Hepatocyte (in vitro differentiated cells): ENCODE data around the gene CCDC91. TPM values are rescaled to one million over a fixed set of nuclear protein-coding genes. Genes with fewer than 3 reads are reported as not detected.

Experiments
- DNase-seq: peaks from one replicate; pipeline ENCODE4 v3.0.0-alpha.2; 2016; ENCODE audit warnings: low spot score
- H2AFZ ChIP-seq: fragments of 200-600 bp; sonication (generic); 2 replicates; pipeline ENCODE4 v1.6.0; 2016; ENCODE audit warnings: antibody characterized with exemption, mild to moderate bottlenecking
- H3K27ac ChIP-seq: fragments of 200-600 bp; sonication (generic); 2 replicates; pipeline ENCODE4 v1.5.1; 2016; ENCODE audit warnings: mild to moderate bottlenecking
- H3K27me3 ChIP-seq: fragments of 200-600 bp; sonication (generic); 2 replicates; pipeline ENCODE4 v1.6.1; 2016
- H3K36me3 ChIP-seq: fragments of 200-600 bp; sonication (generic); replicated peaks from 2 replicates; pipeline ENCODE4 v1.5.1; 2016; ENCODE audit warnings: low read depth; ENCODE audit not compliant: insufficient read depth
- H3K4me1 ChIP-seq: fragments of 200-600 bp; sonication (generic); 2 replicates; pipeline ENCODE4 v1.5.1; 2016; ENCODE audit warnings: mild to moderate bottlenecking, moderate library complexity; ENCODE audit not compliant: insufficient read depth
- H3K4me2 ChIP-seq: fragments of 200-600 bp; sonication (generic); 2 replicates; pipeline ENCODE4 v1.6.0; 2016
- H3K4me3 ChIP-seq: fragments of 200-600 bp; sonication (generic); 2 replicates; pipeline ENCODE4 v1.5.1; 2016; ENCODE audit warnings: mild to moderate bottlenecking
- H3K79me2 ChIP-seq: fragments of 200-600 bp; sonication (generic); 2 replicates; pipeline ENCODE4 v1.6.0; 2017; ENCODE audit warnings: mild to moderate bottlenecking
- H3K9me2 ChIP-seq: fragments of 200-600 bp; sonication (generic); replicated peaks from 2 replicates; pipeline ENCODE4 v1.6.0; 2017; ENCODE audit warnings: mild to moderate bottlenecking; ENCODE audit not compliant: insufficient read depth
- H3K9me3 ChIP-seq: fragments of 200-600 bp; sonication (generic); 2 replicates; pipeline ENCODE4 v1.5.1; 2016; ENCODE audit warnings: low read depth, mild to moderate bottlenecking
- H4K20me1 ChIP-seq: fragments of 200-600 bp; sonication (generic); 2 replicates; pipeline ENCODE4 v1.6.0; 2016; ENCODE audit warnings: mild to moderate bottlenecking; ENCODE audit not compliant: insufficient read depth, poor library complexity, severe bottlenecking
- EZH2 ChIP-seq: fragments of 200-600 bp; sonication (generic); IDR thresholded peaks from 2 replicates; pipeline ENCODE4 v1.6.1; 2016; ENCODE audit warnings: antibody characterized with exemption, mild to moderate bottlenecking, borderline replicate concordance
- EZH2phosphoT487 ChIP-seq: fragments of 200-600 bp; sonication (generic); IDR thresholded peaks from one replicate; pipeline ENCODE4 v1.6.1; 2018; ENCODE audit warnings: antibody characterized with exemption, mild to moderate bottlenecking, low read depth, moderate library complexity; ENCODE audit not compliant: unreplicated experiment, severe bottlenecking
- WGBS: methylation state at CpG from one replicate; pipeline ENCODE4 v1.1.6; 2016; ENCODE audit warnings: low lambda C conversion rate; ENCODE audit errors: missing lambda C conversion rate; 5-methylcytosine and 5-hydroxymethylcytosine counted together
- polyA plus RNA-seq: library from polyadenylated mRNA; unstranded; fragments of >200 nt; fragmentation: Nextera tagmentation; extraction: Ambion mirVana; gene quantifications from 2 replicates; pipeline ENCODE4 v1.2.1, GENCODE V29; 2016
- total RNA-seq: library from RNA; depleted of rRNA; stranded (reverse); fragments of >200 nt; gene quantifications from 2 replicates; pipeline ENCODE4 v1.2.3, GENCODE V29; 2014
- TF ChIP-seq, protein P1 (sequence below): fragments of 200-600 bp; sonication (generic); IDR thresholded peaks from 2 replicates; pipeline ENCODE4 v1.5.1; 2016; ENCODE audit warnings: antibody characterized with exemption, mild to moderate bottlenecking; ENCODE audit not compliant: poor library complexity

CCDC91 gene
- total and polyA plus RNA-seq, 2 experiments from 2014 or later, result 14.2 to 15.1 TPM

- no peaks in the 10 kb centered on the region for H3K79me2 ChIP-seq
- H2AFZ ChIP-seq, result no peak overlapping the region
- no peak overlapping the region for H3K4me3 ChIP-seq
- no peaks in the 10 kb centered on the region for H3K27me3 ChIP-seq
- H3K4me1 ChIP-seq, result no peaks in the 10 kb centered on the region
- no peak overlapping the region for H3K4me2 ChIP-seq
- no peaks in the 10 kb centered on the region for H3K36me3 ChIP-seq
- TF ChIP-seq, protein P1, sequence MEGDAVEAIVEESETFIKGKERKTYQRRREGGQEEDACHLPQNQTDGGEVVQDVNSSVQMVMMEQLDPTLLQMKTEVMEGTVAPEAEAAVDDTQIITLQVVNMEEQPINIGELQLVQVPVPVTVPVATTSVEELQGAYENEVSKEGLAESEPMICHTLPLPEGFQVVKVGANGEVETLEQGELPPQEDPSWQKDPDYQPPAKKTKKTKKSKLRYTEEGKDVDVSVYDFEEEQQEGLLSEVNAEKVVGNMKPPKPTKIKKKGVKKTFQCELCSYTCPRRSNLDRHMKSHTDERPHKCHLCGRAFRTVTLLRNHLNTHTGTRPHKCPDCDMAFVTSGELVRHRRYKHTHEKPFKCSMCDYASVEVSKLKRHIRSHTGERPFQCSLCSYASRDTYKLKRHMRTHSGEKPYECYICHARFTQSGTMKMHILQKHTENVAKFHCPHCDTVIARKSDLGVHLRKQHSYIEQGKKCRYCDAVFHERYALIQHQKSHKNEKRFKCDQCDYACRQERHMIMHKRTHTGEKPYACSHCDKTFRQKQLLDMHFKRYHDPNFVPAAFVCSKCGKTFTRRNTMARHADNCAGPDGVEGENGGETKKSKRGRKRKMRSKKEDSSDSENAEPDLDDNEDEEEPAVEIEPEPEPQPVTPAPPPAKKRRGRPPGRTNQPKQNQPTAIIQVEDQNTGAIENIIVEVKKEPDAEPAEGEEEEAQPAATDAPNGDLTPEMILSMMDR, result no peak
- TF ChIP-seq EZH2, result no peak
- TF ChIP-seq EZH2phosphoT487, result no peak
- H3K9me3 ChIP-seq, result no peaks in the 10 kb centered on the region
- no peaks in the 10 kb centered on the region for H4K20me1 ChIP-seq
- no peaks in the 10 kb centered on the region for H3K9me2 ChIP-seq
- H3K27ac ChIP-seq, result no peak overlapping the region
- 40% methylated on average over 4 of the region's 4 CpGs for WGBS
- no peak for DNase-seq
These were observed 360.8 kb downstream of the CCDC91 start for GRCh38 chr12:28550757-28551704.

- DNase-seq, result no peak
- no peaks in the 10 kb centered on the region for H3K27me3 ChIP-seq
- no peaks in the 10 kb centered on the region for H3K36me3 ChIP-seq
- 94% methylated on average over 4 of the region's 4 CpGs for WGBS
- H3K27ac ChIP-seq, result no peak overlapping the region
- H3K4me2 ChIP-seq, result no peak overlapping the region
- no peaks in the 10 kb centered on the region for H3K9me3 ChIP-seq
- no peaks in the 10 kb centered on the region for H4K20me1 ChIP-seq
- H3K79me2 ChIP-seq, result no peaks in the 10 kb centered on the region
- TF ChIP-seq, protein P1, result no peak
- TF ChIP-seq EZH2, result no peak
- TF ChIP-seq EZH2phosphoT487, result no peak
- no peak overlapping the region for H2AFZ ChIP-seq
- H3K4me1 ChIP-seq, result no peaks in the 10 kb centered on the region
- H3K9me2 ChIP-seq, result no peaks in the 10 kb centered on the region
- H3K4me3 ChIP-seq, result no peak overlapping the region
These were observed 362.2 kb downstream of the CCDC91 start for GRCh38 chr12:28552251-28552970.

- Histone ChIP-seq H3K27me3 (no peaks in the 10 kb centered on the region), H3K9me3 (no peaks in the 10 kb centered on the region), H3K9me2 (no peaks in the 10 kb centered on the region), H4K20me1 (no peaks in the 10 kb centered on the region), H3K4me3 (no peak overlapping the region), H3K4me2 (no peak overlapping the region), H3K4me1 (no peaks in the 10 kb centered on the region), H2AFZ (no peak overlapping the region), H3K27ac (no peak overlapping the region), H3K36me3 (no peaks in the 10 kb centered on the region), H3K79me2 (no peaks in the 10 kb centered on the region)
- WGBS, result 88% methylated on average over 4 of the region's 4 CpGs
- TF ChIP-seq, protein P1, result no peak
- TF ChIP-seq EZH2 (no peak), EZH2phosphoT487 (no peak)
- no peak for DNase-seq
These were observed 365.5 kb downstream of the CCDC91 start for GRCh38 chr12:28555748-28556147.
